COLO668 (cell line): ENCODE measurements around the gene SLC6A7.
"Not testable (repeated sequence)": the region's sequence is repeated elsewhere in the genome, so short reads cannot be mapped to it uniquely, and the experiment has no call there.

Experiments
- DNase-seq: peaks from one replicate; lab custom pipeline; 2025; ENCODE audit not compliant: unreplicated experiment; lab: John Stamatoyannopoulos, UW

The SLC6A7 gene

DNA sequence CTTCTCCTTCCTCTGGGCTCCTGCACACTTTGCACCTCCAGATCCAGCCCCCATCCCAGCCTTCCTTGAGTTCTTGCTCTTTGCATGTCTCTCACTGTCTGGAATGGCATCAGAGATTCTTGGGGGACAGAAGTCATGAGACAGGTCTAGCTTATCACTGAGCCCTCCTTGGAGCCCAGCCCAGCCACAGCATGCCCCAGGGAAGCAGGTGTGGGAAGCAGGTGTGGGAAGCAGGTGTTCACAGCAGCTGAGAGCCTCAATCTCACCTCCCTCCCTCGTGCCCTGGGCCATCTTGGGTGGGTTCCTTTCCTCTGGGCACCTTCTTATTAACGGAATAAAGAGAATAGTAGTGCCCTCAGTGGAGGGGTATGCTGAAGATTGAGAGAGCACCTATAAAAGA, 27.2 kb downstream of the SLC6A7 start:
- DNase-seq = peak; percentile 17

DNA sequence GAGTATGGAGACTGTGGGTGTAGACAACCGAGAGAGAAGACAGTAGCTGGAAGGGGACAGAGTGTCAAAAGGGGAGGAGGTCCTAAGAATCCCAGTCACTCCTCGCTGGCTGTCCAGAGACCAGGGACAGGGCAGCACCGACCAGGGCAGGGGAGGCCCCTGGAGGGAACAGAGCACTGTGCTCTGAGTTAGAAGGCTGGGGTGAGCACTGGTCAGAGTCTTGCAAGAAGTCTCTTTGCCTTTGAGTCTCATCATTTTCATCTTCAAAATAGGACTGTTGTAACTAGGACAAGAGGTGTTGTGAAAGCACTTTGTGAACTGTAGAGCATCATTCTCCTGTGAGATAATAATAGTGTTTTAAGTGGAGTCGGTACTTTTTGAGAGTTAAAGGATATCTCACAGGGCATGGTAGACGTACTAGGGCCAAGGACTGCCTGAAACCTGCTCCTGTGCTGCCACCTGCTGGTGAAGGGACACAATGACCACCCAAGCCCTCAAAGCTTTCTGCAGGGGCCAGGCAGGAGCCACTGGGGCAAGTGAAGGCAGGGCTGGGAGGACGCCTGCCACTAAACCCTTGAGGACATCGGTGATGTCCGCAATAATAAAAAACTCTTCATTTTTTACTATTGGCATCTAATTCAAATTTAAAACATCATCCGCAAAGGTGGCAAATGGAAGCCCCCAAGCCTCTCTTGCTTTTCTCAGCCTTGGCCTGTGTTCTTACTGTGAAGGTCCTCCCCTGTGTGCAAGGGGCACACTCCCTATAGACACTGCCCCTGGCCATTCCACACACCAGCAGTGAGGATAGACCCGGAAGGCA, 28.2 kb downstream of the SLC6A7 start:
- peak; percentile 65 for DNase-seq

DNA sequence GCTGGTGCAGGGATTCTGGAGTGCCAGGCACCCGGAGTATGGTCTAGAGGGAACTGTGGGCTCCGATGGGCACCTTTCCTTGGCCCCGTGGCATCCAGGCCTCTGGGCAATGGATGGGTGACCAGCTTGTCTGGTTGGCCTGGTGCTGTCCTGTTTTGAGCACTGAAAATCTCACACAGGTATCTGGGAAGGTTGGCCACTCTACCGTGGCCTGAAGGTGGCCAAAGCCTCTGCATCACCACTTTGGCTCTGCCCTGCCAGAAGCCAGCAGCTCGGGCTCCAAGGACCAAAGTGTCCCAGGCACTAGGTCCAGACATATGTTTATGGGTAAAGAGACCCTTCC, 28.8 kb downstream of the SLC6A7 start:
- no peak for DNase-seq

DNA sequence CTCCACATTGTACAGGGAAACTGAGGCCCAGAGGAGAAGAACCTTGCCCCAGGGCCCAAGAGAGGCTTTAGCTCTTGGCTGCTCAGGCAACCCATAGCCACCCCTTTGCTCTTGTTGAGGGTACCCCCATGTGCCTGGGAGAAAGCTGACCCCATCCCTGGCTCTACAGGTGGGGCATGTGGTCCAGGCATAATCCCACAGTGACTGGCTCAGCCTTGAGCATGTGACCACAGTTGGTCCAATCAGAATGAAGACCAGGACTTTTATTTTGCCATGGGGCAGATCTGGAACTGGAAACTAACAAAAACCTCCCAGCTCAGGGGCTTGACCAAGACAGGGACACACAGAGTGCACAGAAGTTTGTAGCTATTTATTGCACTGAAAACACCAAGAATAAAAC, 29.3 kb downstream of the SLC6A7 start:
- DNase-seq = no peak

DNA sequence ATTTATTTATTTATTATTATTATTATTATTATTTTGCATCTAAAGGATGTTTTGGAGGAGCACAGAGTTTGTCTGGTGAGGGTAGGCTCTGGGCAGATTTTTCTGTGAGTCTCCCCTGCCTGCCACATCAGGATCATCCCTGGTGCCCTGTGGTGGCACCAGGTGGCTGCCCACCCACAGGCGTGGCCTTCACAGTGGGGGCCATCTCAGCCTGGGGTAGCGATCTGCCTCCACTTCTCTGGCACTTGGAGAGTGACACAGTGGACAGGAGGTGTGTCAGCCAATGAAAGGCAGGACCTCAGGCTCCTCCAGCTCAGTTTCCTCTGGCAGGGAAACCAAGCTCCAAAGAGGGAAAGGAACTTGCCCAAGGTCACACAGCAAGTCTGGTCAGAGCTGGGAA, 30.0 kb downstream of the SLC6A7 start:
- no peak for DNase-seq

DNA sequence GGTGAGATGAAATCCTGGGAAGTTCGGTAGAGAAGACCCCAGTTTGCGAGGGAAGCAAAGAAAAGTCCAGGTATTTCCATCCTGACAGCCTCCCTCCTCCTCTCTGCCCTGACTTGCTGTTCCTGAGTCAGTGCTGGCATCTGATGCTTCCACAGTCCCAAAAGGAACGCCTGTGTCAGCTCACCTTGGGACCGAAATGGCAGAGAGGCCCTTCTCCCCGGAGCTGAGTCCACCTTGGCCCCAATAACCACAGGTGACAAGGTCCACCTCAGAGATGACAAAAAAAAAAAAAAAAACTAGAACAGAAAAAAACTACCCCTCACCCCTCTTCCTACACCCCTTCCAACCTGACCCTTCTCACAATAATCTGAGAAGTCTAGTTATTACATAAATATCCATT, 31.6 kb downstream of the SLC6A7 start:
- no peak for DNase-seq

DNA sequence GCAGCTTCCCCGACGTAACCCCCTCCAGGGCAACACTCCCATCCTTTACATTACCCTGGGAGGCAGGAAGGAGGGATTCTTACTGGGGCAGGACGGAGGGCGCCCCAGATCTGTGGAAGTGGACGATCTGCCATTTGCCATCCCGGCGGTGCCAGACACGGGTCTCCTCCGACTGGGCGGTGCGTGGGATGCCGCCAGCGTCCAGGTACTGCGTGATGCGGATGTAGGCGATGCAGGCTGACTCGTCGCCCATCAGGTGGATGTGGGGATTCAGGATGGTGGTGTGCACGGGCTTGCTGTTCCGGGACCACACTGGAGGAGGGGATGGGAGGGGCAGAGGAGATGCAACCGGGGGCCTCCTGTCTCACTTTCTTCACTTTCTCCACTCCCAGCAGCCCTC, 33.0 kb downstream of the SLC6A7 start:
- no peak for DNase-seq

DNA sequence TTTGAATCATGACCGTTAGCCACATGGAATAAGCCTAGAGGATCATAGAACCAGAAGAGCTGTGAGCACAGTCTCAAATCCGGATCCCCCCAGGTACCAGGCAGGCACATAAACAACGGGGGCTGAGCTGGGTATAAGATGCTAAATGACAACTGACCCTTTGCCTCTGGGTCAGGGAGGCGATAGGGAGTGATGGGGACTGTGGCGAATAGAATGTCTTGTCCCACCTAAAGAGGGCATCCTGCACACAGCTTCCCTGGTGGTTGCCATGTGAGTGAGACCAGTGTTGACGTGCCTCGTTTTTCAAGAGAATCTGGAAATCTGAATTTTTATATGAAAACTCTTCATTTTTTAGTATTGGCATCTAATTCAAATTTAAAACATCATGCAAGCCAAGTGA, 33.6 kb downstream of the SLC6A7 start:
- no peak for DNase-seq

DNA sequence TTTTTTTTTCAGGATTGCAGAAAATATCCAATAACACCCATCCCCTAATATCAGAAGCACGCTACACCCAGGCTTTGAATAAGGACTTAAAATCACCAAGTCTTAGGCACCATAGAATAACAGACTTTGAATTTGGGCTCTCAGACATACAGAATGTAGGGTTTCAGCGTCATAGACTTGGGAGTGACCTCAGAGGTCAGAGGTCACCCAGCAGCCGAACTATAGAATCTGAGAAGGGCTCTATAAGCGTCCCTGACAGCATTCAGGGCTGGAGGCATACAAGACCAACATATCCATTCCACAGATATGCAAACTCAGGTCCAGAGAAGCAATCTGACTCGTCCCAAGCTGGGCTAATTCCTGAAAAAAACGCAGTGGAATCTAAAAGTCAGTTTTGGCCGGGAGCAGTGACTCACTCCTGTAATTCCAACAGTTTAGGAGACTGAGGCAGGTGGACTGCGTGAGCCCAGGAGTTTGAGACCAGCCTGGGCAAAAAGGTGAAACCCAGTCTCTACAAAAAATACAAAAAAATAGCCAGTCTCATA, 34.7 kb downstream of the SLC6A7 start:
- DNase-seq = no peak

DNA sequence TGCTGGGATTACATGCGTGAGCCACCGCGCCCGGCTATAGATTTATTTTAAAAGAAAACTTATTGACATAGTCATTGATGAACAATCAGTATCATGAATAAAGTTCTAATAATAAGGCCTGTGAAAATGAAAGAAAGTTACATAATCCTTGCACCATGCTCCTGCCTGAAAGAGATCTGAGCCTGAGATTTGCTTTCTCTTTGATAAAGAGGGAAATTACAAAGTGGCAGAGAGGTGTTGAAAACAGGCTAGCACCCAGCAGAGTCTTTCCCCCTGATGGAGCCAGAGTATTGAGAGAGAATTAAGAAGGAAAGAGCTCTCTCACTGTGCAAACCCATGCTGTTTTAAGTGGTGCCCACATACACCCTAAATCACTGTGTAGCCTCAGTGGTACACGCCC, 37.2 kb downstream of the SLC6A7 start:
- DNase-seq = no peak

DNA sequence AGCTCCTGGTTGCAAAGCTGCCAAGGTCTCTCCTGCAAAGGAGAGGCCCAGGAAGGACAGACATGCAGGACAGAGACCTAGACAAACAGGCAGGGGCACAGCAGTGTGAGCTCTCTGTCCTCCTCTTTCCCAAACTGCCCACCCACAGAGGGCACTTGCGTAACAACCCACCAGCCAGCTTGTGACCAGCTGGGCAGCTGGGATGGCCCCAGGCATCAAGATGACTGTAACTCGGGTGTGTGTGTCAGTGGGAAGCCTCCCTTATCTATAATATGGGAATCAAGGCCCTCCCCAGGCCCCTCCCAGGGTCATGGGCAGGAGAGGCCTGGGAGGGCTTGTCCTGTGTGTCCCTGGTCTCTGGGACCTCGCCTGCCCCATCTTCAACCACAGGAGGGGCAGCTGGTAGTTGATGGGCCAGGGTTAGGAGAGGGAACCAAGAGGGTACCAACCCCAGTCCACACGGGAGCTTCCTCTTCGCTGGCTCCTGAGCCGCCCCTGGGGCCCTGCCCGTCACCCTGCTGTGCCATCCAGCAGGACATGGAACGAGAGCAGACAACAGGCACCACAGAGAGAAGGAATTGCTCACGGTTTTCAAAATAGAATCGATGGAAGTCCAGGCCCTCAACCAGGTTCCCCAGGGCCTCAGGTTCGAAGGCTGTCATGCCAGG, 37.9 kb downstream of the SLC6A7 start:
- DNase-seq = no peak

DNA sequence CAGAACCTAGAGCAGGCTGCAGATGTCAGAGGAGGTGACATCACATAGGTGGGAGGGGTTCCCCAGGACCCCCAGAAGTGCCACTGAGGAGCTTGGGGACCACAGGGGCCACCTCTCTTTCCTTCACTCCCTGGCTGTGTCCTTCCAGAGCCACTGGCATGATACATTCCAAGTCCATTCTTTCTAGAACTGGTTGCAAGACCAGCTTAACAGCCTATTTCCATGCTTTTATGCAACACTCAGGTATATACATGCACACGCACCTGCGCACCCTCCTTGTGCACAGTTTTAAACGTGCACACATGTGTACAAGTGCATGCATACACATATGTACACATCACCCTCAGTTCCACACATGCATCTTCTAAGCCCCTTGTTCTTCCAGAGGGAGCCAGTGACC, 39.7 kb downstream of the SLC6A7 start:
- DNase-seq = no peak

DNA sequence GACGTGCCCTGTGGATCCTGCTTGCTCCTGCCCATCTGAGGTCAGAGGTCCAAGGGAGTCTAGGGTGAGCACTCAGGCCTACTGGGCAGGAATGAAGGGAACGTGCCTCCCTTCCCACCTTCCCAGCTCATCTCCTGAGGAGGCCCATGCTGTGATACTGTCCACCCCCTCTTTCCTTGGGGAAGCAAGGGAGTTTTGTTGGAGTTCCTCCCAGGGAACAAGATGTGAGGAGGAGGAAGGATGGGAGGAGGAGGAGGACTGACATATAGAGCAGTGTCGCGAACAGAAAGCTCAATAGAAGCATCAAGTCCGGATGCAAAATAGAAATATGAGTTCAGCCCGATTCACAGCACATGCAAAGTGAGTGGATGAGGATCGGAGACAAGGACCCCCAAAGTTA, 41.0 kb downstream of the SLC6A7 start:
- no peak for DNase-seq

DNA sequence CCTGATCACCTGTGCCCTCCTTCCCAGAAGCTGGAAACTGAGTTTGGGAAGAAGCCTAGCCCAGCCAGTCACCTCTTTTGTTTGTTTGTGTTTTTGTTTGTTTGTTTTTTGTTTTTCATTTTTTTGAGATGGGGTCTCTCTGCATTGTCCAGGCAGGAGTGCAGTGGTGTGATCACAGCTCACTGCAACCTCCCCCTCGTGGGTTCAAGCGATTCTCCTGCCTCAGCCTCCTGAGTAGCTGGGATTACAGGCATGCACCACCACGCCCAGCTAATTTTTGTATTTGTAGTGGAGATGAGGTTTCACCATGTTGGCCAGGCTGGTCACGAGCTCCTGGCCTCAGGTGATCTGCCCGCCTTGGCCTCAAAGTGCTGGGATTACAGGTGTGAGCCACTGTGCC, 43.8 kb downstream of the SLC6A7 start:
- not testable (repeated sequence) for DNase-seq

DNA sequence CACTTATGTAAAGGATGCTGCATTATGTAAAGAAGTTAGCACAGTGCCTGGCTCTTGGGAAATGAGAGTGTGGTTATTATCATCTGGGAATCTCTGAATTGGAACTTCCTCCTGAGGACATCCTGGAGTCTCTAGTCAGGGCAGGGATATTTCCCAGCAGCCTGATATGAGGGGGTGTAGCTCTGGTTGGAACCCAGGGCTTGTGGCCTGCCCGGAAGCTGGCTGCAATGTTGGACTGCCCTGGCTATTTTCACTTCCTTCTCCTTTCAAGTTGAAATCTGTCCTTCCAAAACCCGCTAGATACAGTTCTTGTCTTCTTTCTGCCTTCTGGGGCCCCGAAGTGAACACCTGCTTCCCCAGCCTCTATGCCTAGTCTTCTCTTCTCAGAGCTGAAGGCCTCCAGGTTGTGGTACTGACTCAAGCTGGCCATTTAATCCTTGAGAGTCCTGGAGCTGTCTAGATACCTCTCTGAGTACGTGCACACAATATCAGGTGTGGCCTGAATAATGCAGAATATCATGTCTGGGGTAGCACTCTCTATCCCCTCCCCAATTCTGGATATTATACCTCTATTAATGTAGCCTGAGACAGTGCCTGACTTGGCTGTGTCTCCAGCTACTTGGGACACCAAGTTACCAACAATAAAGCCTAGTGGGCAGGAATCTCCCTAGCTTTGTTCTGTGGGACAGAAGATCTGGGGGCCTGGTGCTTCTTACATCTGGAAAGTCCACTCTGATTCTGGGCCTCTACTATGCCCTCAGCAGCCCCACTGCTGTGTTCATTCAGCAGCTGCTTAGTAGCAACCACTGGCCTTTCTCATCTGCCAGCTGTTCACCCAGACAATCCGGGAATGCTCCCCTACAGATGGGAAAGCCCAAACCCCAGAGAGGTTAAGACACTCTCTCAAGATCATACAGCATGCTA, 45.0 kb downstream of the SLC6A7 start:
- DNase-seq = no peak

DNA sequence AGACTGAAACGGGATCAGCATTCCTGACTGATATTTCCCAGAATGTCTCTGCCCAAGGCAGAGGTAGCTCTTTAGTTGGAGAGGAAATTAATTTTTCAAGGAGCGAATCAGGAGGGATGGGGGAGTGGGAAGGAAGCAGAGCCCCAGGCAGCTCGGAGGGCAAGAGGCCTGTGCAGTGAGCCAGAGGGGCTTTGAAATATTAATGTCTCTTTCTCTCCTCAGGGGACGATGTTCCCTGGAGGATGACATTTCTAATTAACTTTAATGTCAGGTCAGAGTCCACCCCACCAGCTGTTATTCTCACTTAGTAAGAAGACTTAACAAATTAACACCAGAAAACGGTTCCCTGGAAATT, 45.6 kb downstream of the SLC6A7 start:
- no peak for DNase-seq

DNA sequence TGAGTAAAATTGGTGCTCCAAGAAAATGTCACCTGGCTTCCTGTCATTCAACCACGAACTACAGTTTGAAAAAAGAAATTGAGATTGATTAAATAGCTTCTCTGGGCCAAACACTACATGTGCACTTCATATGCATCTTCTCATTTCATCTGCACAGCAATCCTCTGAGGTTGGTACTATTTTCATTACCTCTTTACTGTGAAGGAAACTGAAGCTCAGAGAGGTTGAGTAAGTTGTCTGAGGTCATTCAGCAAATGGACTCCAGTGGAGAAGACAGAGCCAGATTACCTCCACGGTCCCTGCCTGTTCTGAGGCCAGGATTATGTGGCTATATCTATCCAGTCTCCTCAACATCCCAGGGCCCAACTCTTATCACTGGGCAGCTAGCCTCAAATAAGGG, 46.5 kb downstream of the SLC6A7 start:
- no peak for DNase-seq

DNA sequence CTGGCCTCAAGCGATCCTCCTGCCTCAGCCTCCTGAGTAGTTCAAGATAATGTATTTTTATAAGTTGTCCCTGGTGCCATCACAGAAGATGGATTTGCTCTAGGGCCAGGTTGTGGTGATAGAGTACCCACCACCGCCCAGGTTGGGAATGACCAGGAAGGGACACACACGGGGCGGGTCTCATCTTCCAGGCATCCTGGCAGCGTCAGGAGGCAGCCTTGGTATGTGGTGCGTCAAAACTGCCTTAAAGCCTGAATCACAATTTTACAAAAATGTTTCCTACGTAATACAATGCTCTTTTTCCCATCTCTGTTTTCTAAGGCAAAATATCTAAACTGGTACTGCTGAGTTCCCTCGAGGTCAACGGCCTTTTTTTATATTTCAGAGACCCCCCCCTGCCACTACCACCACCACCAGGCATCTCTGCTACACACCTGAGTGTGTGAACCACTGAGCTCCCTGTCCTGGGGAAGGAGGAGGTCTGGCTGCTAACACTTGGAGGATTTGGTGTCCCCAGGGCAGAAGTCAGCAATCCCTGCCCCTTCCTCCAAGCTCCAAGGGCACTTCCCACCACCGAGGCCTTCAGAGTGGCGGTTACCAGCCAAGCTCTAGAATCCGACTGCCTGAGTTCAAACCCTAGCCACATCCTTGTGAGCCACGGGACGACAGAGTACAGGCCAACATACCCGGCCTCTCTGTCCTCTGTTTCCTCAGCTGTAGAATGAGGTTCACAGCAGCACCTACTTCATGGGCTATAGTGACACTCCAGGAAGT, 47.3 kb downstream of the SLC6A7 start:
- no peak for DNase-seq

DNA sequence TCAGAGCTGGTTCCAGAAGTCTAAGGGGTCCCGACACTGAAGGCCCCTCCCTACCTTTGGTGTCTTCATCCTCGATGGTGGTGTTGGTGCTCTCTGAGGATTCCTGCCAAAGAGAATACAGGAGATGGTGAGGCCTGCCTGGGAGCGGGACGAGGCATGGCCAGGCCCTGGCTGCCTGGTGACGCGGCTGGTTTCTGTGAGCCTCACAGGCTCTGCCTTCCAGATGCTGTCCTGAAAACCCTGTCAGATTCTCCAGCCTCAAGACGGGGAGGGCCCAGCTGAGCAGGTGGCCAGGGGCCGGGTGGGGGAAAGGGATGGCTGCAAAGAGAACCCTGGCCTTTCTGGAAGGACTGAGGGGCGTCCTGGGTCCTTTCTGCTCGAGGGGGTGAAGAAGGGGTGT, 48.8 kb downstream of the SLC6A7 start:
- no peak for DNase-seq

DNA sequence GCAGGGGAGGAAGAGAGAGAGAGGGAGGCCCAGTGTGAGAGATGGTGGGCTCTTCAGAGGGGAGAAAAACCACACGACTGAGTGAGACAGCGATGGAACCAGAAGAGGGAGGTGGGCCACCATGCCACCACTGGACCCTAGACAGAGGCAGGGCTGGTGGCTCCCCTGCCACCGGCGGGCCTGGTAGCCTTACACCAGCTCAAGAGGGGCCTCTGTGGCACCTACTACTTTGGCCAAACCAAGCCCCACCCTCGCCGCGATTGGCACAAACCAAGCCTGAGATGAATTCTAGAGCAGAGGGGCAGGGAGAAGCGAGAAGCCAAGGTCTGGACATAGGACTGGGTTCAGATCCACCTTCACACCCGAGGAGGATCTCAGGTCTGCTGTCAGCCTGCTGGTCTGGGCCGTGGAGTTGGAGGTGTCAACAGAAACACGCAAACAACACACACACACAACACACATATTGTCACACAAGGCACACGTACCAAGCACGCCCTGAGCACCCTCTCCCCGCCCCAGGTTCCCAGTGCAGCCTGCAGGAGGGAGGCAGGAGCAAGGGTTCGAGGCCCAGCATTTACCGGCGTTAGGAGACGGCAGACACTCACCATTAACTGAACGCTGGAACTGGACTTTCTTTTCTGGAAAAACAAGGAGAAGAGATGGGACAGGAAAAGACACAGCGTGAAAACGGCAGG, 49.4 kb downstream of the SLC6A7 start:
- no peak for DNase-seq
